Measurements from ENCODE around the gene LRRC63. TPM values are rescaled to one million over a fixed set of nuclear protein-coding genes. Genes with fewer than 3 reads are reported as not detected.
"Not testable (repeated sequence)": the region's sequence is repeated elsewhere in the genome, so short reads cannot be mapped to it uniquely, and the experiment has no call there.

Gene LRRC63
- polyA plus RNA-seq, 4 donors, result 0.17 to 0.24 (median 0.22) TPM; not detected in 1

GRCh38 chr13:46232281-46232680 is 20.6 kb downstream of the LRRC63 start:
- DNase-seq (ENCODE audit: low read depth in 4 of 4, low spot score in 3 of 4), result no peak

- DNase-seq (ENCODE audit: low read depth in 4 of 4, low spot score in 3 of 4), result no peak
Observed at GRCh38 chr13:46235286-46235685, 23.6 kb downstream of the LRRC63 start.

- no peak for DNase-seq (ENCODE audit: low read depth in 4 of 4, low spot score in 3 of 4)
Observed at GRCh38 chr13:46265292-46265691, 53.6 kb downstream of the LRRC63 start.

- no peak for DNase-seq (ENCODE audit: low read depth in 4 of 4, low spot score in 3 of 4)
Observed at GRCh38 chr13:46267166-46267565, 55.4 kb downstream of the LRRC63 start.

- DNase-seq (ENCODE audit: low read depth in 4 of 4, low spot score in 3 of 4), result no peak
Observed at GRCh38 chr13:46270416-46270815, 58.7 kb downstream of the LRRC63 start.

GRCh38 chr13:46274094-46274698 is 62.5 kb downstream of the LRRC63 start:
- no peak for DNase-seq (ENCODE audit: low read depth in 4 of 4, low spot score in 3 of 4)

- DNase-seq (ENCODE audit: low read depth in 4 of 4, low spot score in 3 of 4), result no peak
Observed at GRCh38 chr13:46278474-46278873, 66.7 kb downstream of the LRRC63 start.

GRCh38 chr13:46281779-46282178 is 70.1 kb downstream of the LRRC63 start:
- DNase-seq (ENCODE audit: low read depth in 4 of 4, low spot score in 3 of 4), result no peak

GRCh38 chr13:46283912-46284824 is 72.4 kb downstream of the LRRC63 start:
- DNase-seq (ENCODE audit: low read depth in 4 of 4, low spot score in 3 of 4), result not testable (repeated sequence)

- no peak for DNase-seq (ENCODE audit: low read depth in 4 of 4, low spot score in 3 of 4)
Observed at GRCh38 chr13:46286972-46287371, 75.2 kb downstream of the LRRC63 start.

- peak; percentile 7 to 13 (median 11) for DNase-seq (ENCODE audit: low read depth in 4 of 4, low spot score in 3 of 4)
Observed at GRCh38 chr13:46288570-46289259, 77.0 kb downstream of the LRRC63 start.

- no peak for DNase-seq (ENCODE audit: low read depth in 4 of 4, low spot score in 3 of 4)
Observed at GRCh38 chr13:46289260-46289955, 77.7 kb downstream of the LRRC63 start.

GRCh38 chr13:46290434-46290833 is 78.7 kb downstream of the LRRC63 start:
- DNase-seq (ENCODE audit: low read depth in 4 of 4, low spot score in 3 of 4), result no peak

- DNase-seq (ENCODE audit: low read depth in 4 of 4, low spot score in 3 of 4), result no peak
Observed at GRCh38 chr13:46293436-46293835, 81.7 kb downstream of the LRRC63 start.

GRCh38 chr13:46295491-46296114 is 83.9 kb downstream of the LRRC63 start:
- DNase-seq (ENCODE audit: low read depth in 4 of 4, low spot score in 3 of 4), result no peak

- no peak for DNase-seq (ENCODE audit: low read depth in 4 of 4, low spot score in 3 of 4)
Observed at GRCh38 chr13:46296115-46296822, 84.5 kb downstream of the LRRC63 start.

- DNase-seq (ENCODE audit: low read depth in 4 of 4, low spot score in 3 of 4), result no peak
Observed at GRCh38 chr13:46296921-46297320, 85.2 kb downstream of the LRRC63 start.

- no peak for DNase-seq (ENCODE audit: low read depth in 4 of 4, low spot score in 3 of 4)
Observed at GRCh38 chr13:46297361-46297811, 85.7 kb downstream of the LRRC63 start.

- no peak for DNase-seq (ENCODE audit: low read depth in 4 of 4, low spot score in 3 of 4)
Observed at GRCh38 chr13:46303742-46304385, 92.1 kb downstream of the LRRC63 start.

All from right renal pelvis (tissue), 4 donors.